ENCODE measurements around the gene AGXT.
A peak's percentile ranks its signal among the peaks of the same experiment; 100 is the strongest.

AGXT gene

GRCh38 chr2:240886678-240887609 lies 18.3 kb downstream of the AGXT start:
- DNase-seq (ENCODE audit: low spot score), result no peak

- DNase-seq (ENCODE audit: low spot score), result no peak
Observed at GRCh38 chr2:240887631-240888030, 19.0 kb downstream of the AGXT start.

- DNase-seq (ENCODE audit: low spot score), result no peak
Observed at GRCh38 chr2:240888130-240888889, 19.7 kb downstream of the AGXT start.

DNA sequence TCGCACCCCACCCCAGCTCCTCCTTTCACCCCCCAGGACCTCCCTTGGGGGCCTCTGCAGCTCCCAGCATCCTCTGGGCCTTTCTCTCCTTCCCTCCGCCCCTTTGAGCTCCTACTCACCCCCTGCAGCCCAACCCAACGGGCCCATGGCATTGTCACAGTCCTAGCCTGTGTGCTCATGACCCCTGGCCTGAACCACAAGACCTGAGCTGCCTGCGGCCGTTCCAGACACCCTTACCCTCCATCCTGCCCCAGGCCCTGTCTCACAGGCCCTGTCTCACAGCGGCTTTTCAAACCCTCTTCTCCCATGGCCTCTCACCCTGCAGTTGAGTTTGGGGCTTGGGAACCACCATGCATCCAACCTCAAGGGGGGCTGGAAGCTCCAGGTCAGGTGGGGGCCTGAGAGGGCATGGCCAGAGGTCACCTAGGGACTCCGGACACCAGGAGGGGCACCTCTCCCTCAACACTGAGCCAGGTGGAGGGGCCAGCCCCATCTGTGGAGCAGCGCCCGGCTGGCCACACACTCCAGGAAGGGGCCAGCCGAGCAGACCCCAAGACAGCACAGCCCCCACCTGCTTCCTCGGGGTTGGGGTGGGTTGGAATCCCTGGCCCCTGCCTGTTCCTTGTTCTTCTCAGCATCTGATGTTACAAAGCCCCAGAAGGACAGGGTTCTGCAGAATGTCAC lies 20.4 kb downstream of the AGXT start:
- DNase-seq (ENCODE audit: low spot score), result no peak

GRCh38 chr2:240889601-240890560 lies 21.3 kb downstream of the AGXT start:
- DNase-seq (ENCODE audit: low spot score), result no peak

- no peak for DNase-seq (ENCODE audit: low spot score)
Observed at GRCh38 chr2:240890691-240891090, 22.1 kb downstream of the AGXT start.

DNA sequence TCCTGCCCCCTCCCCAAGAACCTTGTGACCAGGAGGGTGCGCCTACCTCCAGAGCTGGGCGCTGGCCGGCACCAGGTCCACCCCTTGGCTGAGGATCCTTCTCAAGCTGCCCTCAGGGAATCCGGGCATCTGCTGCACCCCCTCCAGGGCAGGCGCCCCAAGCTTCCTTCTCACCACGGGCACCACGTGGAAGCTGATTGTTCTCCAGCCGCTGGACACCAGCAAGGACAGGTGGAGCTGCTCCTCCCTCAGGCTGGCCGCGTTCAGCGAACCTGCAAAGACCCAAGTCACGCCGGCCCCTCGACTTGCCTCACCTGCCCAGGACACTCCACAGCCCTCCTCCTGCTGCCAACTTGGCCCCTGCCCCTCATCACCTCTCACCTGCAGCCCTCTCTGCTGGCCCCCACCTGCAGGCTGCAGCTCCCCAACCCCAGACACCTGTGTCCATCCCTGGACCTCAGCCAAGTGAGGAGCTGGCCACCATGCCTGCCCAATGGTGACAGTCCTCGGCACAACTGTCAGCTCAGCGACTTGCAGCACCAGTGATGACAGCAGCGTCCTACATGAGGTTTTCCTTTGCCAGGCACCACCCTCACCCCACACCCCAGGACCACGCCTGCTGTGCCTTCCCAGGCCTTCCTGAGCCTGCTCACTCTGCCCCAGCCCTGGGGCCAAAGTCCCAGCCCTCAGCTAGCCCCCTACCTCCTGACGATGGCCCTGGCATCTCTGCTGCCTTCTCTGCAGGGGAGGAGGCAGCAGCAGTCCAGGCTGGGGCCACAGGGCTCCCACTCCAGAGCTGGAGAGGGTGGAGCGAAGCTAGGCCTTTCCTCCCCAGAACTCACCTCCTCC lies 23.1 kb downstream of the AGXT start:
- DNase-seq (ENCODE audit: low spot score), result no peak

DNA sequence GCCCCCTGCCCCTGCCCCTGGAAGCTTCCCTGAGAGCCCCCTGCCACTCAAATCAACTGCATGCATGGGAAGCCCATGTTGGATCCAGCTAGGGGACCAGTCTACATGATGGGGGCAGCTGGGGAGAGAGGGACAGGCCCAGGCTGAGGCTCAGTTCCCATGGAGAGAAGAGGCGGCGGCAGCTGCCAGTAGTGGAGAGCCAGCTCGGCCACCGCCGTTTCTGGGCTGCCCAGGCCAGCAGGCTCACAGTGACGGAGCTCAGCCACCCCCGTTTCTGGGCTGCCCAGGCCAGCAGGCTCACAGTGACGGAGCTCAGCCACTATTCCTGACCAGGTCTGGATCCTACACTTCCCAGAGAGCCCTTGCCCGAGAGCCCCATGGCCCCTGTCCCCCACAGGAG lies 23.7 kb downstream of the AGXT start:
- no peak for DNase-seq (ENCODE audit: low spot score)

DNA sequence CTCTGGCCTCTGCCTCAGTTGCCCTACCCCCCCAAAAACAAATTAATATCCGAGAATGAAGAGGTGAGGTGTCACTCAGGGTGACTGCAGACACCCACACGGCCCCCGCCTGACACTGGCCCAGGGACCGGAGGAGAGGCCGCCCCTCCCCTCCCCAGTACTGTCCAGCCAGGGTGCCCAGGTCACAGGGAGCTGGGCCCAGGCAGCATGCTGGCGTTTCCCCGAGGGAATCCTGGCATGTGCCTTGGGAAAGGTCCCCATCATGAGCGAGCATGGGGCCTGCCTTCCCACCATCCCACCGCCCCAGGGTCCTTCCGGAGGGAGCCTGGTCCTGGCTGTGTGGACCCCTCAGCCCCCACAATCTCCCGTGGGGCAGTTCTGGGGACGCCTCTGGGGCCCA lies 24.3 kb downstream of the AGXT start:
- no peak for DNase-seq (ENCODE audit: low spot score)

GRCh38 chr2:240893363-240893844 lies 24.8 kb downstream of the AGXT start:
- DNase-seq (ENCODE audit: low spot score), result peak; percentile 60

GRCh38 chr2:240894006-240894405 lies 25.4 kb downstream of the AGXT start:
- DNase-seq (ENCODE audit: low spot score), result no peak

- DNase-seq (ENCODE audit: low spot score), result no peak
Observed at GRCh38 chr2:240894836-240895558, 26.4 kb downstream of the AGXT start.

DNA sequence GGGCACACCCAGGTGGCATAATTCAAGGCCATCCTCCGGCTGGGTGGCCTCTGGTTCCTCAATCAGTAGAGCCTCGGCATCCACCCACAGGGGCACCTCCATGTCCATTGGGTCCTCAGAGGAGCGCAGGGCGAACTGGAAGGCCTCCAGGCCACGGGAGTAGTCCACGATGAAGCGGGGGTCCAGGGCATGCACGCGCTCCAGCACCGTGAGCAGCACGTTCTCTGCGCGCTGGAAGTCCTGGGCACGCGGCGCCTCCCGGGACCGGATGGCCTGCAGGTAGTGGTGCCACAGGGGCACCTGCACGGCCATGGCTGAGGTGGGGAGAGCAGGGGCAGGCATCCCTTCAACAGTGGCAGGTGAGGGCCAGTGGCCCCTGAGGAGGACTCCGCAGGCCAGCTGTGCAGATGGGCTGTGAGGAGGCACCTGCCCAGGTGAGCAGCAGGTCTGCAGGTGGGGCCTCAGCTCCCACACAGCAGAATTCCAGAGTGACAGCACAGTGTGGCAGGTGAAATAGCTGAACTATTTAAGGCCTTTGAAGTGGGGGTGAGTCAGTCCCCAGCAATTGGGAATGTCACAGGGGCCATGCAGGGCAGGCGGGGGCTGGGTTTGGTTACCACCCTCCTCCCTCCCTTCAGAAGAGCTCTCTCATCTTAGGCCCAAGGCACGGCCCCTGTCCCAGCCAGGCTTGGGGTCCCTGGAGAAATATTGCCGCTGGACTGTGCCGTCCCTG lies 27.2 kb downstream of the AGXT start, which contains the start of gene MAB21L4:
TSS of gene MAB21L4 (minus strand) at position 501 of the 733 bp plus-strand sequence. CDS start at position 342, 159 bp downstream.
- no peak for DNase-seq (ENCODE audit: low spot score)

DNA sequence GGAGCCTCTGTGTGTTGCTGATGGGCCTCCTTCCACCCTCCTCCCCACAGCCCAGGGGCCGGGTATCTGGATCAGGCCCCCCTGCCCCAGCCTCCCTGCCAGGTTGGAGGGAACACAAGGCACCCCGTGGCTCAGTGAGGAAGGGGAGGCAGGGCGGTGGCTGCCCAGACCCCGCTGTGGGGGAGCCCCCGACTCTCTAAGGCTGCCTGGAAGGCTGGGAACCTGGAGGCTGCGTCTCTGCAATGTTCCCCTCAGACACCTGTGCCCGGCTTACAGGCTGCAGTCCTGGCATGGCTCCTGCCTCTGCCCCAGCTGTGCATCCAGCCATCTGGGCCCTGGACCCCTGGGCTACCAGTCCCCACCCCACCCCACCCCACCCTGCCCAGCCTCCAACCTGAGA lies 27.8 kb downstream of the AGXT start:
- DNase-seq (ENCODE audit: low spot score), result no peak

- DNase-seq (ENCODE audit: low spot score), result no peak
Observed at GRCh38 chr2:240896871-240897692, 28.5 kb downstream of the AGXT start.

DNA sequence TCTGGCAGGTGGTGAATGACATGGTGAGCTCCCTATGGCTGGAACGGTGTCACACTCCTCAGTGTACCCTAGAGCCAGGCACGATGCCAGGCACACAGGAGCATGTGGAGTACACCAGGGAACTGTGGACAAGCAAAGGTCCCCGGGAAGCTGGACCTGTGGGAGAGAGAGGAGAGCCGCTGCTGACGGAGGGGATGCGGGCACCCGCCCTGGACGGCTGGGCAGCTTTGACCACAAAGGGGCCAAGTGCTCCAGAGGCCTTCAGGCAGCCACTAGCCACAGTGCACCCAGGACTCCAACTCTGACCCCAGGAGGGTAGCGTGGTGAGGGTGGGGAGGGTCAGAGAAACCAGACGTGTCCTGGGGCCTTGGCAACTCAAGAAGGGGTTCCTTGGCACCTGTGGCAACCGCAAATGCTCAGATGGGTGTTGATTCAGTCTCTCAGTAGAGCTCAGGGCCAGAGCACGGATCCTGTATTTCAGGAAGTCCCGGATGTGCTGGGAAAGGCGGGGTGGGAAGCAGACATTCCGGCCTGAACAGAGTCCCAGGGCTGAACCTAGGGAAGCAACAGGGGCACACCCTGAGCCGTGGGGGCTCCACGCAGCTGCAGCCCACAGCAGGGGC lies 29.6 kb downstream of the AGXT start:
- no peak for DNase-seq (ENCODE audit: low spot score)

DNA sequence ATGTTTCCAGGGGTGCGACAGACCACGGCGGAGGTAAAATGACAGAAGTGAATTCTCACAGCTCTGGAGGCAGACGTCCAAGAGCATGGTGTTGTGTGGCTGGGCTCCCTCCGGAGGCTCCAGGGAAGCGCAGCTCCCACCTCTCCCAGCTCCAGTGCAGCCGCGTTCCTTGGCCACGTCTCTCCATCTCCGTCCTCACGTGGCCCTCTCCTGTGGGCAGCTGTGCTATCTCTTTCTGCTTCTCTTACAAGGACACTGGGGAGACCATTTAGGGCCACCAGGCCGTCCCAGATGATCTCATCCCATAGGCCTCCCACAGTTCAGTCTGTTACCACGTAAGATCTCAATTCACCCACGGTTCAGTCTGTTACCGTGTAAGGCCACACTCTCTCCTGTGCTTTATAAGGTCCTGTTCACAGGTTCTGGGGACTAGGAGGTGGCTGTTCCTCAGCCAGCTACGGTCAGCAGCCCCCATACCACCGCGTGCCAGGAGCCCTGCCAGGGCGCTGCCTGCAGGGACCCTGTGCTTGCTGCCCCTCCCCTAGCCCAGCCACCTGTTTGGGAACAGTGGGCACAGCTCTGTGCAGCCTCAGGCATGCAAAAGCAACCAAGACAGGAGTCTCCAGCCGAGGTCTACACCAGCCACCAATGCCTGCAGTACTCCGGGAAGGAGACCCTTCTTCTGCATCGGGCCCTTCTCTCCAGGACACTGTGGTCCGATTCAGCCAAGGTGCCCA lies 30.3 kb downstream of the AGXT start:
- DNase-seq (ENCODE audit: low spot score), result no peak
